Dedifferentiated amniotic fluid mesenchymal stem cell (primary cell): ENCODE data around the gene SARDH.

Source experiments
- DNase-seq: peaks from one replicate; pipeline ENCODE4 v3.0.0-alpha.2; 2016; ENCODE audit errors: extremely low spot score

SARDH gene

DNA sequence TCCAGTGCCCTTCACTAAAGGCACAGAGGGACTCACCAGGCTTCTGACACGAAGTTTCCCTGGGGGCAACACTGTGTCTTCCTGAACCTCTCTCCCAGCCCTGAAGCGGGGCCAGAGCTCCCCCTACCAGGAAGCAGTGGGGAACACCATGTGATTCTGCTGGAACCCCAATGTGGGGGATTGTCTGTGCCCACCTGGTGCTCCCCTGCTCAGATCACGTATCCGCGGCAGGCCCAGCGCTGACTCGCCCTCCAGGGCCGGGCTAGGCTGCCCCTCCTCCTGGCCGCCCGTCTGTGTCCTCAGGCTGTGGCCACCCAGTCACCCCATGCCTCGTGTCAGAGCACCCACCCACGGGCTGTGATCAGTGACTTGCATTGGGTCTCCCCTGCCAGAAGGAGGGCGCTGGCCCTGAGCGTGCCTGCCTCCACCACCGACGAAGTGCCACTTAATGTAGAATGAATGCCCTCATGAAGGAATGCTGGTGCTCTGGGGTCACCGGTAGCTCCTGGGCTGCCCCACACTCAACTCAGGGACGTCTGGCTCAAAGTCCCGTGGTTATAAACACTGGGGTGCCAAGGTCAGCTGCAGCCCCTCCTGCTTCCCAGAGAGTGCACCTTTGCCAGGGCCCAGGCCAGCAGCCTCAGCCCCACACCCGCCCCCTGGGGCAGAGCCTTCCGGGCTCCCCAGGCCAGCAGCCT, 22.1 kb downstream of the SARDH start:
- DNase-seq = no peak

DNA sequence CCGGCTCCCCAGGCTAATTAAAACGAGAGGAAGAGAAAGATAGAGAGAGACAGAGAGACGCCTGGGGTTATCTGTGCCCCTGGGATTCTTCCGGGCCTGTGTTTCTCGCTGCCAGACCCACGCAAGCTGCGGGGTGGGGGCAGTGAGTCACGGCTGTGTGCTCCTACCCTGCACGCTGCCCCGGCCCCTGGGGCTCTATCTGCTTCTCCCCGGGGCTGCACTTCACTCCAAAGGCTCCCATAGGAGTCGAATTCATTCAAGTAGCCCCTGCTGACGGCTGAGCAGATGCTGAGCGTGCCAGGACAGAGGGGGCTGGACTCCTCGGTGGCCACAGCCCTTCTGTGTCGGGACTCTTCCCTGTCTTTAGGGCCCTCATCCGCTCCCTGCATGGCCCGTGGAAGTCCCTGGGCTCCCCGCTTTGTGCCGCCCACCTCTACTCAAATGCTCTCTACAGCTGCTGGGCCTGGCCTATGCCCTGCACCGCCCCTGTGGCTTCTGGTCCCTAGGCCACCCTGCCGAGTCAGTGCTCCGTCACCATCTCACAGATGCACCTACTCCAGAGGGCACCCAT, 22.8 kb downstream of the SARDH start:
- no peak for DNase-seq

DNA sequence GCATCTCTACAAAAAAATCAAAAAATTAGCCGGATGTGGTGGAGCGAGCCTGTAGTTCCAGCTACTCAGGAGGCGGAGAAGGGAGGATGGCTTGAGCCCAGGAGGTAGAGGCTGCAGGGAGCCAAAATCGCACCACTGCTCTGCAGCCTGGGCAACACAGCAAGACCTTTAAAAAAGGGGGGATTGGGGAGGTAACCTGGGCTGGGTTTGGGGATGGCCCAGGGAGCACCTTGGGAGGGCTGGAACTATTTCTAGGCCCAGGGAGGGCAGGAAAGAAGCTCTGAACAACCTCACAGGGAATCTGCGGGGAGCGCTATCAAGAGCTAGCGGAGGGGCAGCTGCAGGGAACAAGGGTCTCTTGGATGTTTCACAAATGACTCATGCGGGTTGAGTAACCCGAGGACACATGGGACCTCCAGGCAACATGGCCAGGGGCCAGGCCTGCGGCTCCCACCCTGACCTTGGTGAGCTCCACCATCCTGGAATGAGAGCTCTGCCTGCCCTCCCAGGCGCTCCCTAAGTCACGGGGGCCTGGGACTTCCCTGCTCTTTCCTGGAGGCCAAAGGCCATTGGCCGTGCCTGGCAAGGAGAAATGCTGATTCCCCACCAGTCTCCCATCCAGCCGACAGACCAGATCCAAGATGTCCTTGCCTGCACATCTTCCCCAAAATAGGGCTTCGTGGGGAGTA, 23.4 kb downstream of the SARDH start:
- DNase-seq = no peak

DNA sequence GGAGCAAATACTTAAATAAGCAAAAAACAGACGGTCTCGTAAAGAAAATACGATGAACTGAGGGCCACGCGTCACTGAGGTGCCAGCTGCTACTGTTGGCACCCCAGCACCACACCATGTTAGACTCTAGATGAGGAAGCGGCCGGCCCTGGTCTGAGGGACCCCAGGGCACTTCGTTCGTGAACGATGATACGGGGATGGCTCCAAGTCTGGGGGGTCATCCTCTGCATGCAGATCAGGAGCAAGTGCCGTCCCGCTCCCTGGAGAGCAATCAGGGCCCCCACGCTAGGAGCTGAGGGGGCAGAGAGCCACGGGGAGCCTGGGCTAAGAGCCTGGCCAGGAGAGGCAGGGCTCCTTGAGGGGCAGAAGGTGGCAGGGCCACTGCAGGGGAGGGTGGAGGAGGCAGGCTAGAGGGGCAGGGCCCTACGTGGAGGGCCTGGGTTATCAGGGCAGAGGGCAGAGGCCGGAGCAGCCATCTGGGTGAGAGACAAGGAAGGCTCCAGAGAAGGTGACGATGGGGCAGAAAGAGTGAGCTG, 24.1 kb downstream of the SARDH start:
- DNase-seq = no peak

DNA sequence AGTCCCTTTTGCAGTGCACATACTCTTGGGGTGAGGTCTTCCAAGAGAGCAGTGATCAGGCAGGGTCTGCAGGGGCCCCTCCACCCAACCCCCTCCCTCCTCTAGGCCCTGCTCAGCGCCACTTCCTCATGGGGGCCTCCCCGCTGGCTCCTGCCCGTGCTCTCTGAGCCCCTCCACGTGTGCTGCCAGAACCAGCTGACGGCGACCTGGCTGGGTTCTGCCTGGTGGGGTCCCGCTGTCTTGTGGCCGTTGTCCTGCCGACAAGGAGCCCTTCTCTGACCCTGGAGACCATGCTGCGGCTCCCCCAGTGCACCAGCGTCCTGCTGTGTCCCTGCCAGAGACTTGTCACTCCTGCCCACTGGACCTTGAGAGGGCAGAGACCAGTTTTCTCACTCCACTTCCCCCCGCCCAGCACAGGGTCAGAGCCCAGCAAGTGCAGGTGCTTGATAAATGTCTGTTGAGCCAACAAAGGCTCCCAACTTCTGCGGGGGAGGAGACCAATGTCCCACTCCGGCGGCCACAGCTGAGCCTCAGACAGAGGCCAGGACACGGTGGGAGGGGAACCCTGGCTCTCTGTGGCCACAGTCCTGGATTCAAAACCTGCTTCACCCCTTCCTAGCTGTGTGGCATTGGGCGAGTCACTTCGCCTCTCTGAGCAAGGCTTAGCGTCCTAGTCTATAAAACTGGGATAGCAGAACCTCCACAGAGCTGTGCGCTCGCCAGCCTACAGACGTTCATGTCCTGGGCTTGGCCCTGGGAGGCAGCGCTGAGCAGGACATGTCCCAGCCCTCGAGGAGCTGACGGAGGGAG, 24.8 kb downstream of the SARDH start:
- DNase-seq = no peak

DNA sequence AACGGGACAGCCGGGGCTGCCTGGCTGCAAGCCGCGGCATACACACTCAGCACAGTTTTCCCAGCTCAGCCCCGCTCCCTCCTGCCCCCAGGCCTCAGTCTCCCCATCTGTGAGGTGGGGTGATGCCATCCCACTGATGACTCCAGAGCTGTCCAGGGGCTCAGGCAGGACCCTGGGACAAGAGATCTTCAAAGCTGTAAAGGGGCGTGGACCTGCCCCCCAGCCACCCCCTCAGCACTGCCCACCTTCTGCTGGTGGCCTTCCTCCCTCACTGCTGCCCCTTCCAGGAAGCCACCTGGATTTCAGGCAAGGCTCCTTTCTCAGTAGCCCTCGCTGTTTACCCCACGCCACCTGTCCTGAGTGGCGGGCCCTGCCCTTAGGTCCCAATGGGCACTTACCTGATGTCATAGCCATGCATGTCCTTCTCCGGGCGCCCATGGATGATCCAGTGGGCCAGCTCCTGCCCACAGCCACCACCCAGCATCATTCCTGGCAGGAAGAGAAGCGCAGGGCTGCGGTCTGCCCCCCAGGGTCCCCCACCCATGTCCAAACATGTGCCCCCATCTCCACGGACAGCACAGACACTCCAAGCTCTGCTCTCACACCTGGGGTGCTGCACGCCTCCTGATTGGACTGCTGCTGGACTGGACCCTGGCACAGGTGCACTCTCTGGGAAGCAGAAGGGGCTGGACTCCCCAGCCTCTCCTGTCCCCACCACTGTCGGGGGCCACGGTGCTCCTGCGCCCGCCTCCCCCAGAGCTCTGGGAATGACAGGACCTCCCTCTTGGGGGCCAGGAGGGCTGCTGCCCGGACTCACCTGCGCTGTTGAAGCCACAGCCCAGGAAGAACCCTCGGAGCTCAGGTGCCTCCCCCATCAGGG, 25.7 kb downstream of the SARDH start:
- no peak for DNase-seq

DNA sequence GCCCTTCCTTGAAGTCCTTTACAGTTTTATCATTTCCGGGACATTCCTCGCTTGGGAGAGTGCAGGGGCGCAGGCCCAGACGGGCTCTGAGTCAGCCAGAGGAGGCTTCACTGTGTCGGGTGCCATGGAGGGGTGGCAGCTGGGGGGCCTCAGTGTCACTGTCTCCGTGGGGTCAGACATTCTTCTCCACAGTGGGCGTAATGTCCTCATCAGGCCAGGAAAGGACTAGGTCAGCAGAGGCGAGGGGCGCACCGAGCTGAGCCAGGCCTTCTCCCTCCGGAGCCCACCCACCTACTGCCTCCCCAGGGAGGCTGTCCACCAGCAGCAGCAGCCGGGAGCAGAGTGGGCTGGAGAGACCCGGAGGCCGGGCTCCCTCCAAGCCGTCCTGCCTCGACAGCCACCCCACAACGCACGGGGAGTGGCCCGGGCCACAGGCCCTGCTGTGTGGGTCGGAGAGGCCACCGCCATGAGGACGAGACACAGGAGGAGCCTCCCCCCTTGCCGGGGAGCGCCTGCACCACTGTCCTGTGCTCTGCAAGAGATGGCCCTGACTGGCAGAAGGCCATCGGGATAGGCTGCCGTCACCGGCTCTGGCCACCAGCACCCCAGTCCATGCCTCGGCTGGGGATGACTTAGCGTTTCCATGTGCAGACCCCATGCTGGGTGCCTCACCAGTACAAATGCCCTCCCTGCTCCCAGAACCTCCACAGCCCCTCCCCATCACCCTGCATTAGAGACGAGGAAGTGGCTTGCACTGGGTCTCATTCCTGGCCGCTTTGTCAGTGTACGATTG, 26.5 kb downstream of the SARDH start:
- no peak for DNase-seq

DNA sequence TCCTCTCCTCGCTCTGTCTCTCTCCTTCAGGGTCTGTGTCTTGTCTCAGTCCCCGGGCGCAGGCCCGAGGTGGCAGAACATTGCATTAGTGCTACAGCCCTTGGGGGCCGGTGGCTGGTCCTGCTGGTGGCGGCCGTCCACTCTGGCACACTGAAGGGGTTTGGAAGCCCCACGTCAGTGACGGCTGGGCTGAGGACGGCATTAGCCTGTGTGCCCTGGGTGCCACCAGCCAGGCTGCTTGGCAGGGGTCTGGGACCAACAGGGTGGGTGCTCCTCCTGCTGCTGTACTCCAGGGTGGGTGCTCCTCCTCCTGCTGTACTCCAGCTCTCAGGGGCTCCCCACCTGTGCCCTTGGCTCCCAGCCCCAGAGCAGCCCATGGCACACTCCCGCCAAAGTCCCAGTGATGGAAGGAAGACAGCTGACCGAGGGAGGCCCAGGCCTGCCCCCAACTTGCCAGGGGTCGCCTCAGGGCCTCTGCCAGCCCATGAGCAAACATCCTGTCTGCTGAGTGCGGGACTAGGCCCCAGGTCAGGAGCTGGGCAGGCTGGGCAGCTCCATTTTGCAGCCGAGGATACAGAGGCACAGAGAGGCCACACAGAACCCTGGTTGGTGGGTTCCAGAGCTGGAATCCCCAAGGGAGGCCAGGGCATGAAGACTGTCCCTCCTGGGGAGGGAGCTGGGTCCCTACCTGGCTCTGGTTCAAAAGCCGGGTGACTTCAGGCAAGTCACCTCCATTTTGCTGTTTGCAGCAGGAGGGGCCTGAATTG, 27.3 kb downstream of the SARDH start:
- DNase-seq = no peak

DNA sequence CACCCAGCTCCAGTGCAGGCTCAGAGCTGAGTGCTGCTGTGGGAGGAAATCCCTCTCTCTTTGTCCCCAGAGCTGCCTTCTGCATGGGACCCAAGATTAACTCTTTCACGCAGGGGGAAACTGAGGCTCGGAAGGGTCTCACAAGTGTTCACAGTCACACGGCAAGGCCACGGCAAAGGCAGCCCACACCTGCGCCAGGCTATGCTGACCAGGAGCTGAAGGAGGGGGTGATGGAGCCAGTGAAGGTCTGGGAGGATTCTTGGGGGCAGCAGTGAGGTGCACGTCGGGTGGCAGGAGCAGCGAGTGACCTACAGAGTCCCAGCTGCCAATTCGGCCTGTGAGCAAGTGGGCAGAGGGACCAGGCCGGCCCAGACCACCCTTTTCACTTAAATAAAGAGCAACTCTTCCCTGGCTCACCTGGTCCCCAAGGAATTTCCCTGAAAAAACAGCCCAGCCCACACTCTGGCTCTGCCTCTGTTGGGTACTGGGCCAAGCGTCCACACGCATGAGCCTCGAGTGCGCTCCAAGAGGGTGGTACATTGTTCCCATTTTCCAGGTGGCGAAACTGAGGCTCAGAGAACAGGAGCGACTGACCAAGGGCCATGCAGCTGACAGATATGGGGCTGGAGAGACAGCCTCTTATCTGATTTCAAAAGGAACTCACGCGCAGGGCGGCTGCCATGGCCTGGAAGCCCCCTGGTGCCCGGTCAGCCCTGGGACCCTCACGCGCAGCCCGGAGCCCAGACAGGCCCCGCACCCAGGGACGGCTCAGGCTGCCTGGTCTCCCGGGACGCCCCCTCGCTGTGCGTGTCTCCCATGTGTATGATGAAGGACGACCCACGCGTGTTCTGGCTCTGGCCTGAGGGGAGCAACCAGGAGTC, 28.2 kb downstream of the SARDH start:
- DNase-seq = no peak

DNA sequence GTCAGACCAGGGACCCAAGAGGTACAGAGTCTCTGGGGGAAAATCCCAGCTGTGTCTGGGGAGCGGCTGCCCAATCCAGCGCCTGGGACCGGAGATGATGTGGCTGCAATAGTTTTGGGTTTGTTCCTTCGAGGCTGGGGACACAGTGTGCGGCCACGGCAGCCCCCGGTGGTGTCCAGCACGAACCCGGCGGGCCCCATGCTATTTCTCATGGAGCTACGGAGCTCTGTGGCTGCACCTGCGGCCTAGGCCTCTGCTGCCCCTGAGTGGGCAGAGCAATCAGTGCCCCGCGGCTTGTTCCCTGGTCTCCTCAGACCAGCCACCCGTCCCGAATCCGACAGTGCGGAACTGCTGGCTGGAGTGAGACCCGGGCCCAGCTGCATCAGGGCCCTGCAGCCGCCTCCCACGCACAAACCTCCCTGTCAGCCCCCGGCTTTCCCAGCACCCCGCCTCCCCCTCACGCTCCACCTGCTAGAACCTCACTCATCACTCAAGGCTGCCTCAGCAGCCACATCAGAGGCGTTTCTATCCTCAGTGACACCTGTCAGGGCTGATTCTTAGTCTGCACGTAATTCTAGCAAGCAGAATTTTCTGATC, 29.0 kb downstream of the SARDH start:
- no peak for DNase-seq

DNA sequence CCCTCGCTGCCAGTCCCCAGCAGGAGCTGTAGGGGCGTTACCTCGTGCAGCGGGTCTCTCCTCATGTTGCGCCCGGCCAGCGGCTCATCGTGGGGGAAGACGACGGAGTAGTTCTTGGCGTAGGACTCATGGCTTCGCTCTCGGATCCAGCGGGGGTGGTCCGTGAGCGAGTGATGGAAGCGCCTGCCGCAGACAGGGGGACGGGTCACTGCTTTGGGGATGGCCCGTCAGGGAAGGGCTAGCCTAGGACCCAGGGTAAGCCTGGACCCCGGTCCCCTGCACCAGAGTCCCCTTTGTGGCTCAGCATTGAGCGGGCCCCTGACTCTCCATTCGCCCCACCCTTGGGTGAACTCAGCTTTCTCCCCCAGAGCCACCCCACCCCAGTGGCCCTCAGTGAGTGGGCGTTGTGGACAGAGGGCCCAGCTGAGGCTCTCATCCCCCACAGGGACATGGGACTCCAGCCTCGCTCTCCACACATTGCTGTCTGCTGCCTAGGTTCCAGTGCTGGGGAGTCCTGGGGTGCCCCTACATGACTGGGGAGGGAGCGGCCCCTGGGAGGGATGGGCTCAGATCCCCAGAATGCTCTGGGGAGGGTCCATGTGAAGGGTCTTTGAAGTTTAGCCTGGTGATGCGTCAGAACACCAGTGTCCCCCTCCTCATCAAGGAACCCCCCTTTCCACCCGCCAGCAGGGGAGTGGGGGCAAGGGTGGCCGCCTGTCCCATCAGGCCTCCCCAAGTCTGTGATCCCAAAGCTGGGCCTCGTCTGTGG, 29.7 kb downstream of the SARDH start:
- DNase-seq = no peak

DNA sequence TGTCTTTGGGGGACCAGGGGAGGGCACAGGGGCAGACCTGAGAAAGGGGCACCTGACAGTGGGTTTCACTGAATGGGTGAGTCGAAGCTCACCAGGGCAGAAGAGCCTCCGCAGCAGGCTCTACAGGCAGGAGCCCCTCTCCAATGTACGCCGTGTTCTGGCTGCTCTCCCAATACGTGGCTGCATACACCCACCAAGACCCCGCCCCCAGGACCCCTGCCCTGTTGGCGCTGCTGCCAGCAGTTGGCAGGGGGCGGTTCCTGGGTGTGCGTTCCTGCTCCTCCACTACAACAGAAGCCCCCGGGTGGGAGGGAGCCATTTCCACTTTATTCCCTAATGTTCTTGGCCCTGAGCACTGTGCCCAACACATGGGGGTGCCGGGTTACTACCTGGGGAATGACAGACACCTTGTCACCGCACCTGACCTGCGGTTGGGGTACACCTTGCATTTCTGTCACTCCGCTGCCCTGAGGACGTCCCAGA, 30.3 kb downstream of the SARDH start:
- DNase-seq = no peak

DNA sequence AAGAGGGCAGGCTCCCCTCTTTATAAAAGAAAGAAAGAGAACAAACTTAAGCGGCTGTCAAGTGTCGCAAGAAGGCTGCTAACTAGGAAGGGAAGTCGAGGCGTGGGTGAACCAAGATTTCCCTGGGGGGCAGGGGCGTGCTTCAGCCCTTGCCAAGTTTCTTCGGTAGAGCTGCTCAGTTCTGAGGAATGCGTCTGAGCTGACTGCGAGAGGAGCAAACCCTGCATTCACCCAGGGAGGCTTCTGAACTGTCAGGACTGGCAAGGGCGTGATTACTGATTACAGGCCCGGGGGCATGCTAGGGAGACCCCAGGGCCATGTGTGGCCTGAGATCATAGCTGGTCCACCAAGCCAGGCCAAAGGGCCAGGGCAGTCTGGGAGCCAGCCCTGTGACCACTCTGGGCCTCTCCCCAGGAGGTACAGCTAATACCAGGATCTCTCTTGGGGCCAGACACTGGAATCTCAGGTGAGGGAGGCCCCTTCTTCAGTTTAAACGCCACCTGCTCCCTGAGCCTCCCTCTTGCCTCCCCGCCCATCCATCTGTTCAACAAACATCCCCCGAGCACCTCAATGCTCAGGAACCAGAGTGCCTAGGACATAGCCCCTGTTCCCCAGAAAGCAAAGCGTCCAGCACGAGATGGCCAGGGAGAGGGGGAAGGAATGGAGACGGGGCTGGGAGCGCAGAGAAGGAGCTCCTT, 30.9 kb downstream of the SARDH start:
- no peak for DNase-seq

DNA sequence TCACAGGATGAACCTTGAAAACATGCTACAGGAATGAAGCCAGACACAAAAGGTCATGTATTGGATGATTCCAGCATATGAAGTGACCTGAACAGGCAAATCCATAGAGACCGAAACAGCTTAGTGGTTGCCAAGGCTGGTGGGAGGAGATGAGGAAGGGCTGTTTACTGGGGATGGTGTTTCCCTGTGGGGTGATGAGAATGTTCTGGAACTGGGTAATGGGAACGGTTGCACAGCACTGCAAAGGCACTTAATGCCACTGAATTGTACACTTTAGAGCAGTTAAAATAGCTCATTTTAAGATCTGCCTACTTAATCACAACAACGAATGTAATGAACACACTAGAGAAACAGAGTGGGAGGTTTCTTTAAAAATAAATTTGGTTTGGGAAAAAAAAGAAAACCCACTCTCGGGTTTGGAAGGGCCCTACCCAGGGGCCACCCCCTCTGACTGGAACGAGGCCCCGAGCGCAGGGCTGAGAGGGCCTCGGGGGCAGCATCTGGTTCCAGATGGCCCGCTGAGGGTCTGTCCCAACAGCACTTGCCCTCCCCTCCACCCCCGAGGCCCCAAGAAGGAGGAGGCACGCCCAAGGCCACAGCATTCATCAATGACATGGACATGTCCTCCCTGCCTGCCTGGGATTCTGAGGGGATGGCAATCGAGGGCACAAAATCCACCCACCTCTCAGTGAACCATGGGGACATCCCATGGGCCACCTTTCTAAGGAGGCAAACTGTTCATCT, 31.7 kb downstream of the SARDH start:
- DNase-seq = no peak

DNA sequence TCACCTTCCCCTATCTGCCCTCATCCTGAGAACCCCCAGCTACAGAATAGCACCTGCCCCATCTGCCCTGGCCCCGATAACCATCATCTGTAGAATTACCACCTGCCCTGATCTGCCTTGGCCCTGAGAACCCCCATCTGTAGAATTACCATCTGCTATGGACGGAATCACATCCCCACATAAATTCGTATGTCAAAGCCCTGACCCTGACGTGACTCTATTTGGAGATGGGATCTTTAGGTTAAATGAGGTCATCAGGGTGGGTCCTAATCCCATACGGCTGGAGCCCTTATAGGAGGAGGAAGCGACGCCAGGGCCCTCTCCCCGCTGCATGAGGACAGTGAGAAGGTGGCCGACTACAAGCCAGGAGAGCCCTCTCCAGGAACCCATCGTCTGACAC, 32.6 kb downstream of the SARDH start:
- DNase-seq = no peak

DNA sequence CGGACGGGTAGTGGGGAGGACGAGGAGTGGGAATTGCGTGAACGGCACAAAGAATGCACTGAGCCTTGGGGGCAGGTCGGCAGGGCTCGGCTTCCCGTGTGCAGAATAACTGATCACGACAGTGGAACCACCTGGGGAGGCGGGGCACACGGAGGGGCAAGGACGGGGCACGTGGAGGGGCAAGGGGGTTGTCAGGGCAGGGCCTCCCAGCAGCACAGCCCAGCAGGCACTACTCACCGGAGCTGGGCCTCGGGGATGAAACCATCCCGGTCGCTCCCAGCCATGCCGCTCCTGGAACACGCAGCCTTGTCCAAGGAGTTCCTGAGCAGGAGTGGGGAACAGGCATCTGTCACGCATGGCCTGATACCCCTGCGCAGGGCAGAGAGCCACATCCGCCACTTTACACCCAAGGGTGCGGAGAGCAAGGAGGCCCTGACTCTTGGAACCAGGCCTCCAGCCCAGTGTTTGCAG, 33.4 kb downstream of the SARDH start:
- DNase-seq = no peak
